Upper lobe of left lung (tissue), 4 donors: ENCODE data around the gene DNAJC21.

Experiments
- EP300 ChIP-seq, 4 donors: sonication (generic); formaldehyde crosslinking; IDR thresholded peaks; one replicate each; pipeline ENCODE4 v1.5.1; 2017; ENCODE audit warnings: antibody characterized with exemption in 4 of 4, control low read depth in 2 of 4
- POLR2A ChIP-seq, 4 donors: fragments of 450-650 bp; IDR thresholded peaks; one replicate each; pipeline ENCODE4 v1.5.1; 2016 to 2017; ENCODE audit warnings: antibody characterized with exemption in 4 of 4, mild to moderate bottlenecking in 2 of 4
- TF ChIP-seq, protein P1 (sequence below), 6 experiments: fragments of 450-650 bp in 4 of 6; fragments of 200-600 bp in 2 of 6; sonication (generic) in 2 of 6; IDR thresholded peaks; one replicate each; pipeline ENCODE4 v1.5.1; 2016 to 2019; ENCODE audit warnings: antibody characterized with exemption in 6 of 6

- TF ChIP-seq, protein P1, sequence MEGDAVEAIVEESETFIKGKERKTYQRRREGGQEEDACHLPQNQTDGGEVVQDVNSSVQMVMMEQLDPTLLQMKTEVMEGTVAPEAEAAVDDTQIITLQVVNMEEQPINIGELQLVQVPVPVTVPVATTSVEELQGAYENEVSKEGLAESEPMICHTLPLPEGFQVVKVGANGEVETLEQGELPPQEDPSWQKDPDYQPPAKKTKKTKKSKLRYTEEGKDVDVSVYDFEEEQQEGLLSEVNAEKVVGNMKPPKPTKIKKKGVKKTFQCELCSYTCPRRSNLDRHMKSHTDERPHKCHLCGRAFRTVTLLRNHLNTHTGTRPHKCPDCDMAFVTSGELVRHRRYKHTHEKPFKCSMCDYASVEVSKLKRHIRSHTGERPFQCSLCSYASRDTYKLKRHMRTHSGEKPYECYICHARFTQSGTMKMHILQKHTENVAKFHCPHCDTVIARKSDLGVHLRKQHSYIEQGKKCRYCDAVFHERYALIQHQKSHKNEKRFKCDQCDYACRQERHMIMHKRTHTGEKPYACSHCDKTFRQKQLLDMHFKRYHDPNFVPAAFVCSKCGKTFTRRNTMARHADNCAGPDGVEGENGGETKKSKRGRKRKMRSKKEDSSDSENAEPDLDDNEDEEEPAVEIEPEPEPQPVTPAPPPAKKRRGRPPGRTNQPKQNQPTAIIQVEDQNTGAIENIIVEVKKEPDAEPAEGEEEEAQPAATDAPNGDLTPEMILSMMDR (IDR thresholded peaks at IDR 0.05) = no peak
- TF ChIP-seq POLR2A (IDR thresholded peaks at IDR 0.05) (no peak), EP300 (IDR thresholded peaks at IDR 0.05) (no peak)
Measured at GRCh38 chr5:34968258-34968657, 38.9 kb downstream of the DNAJC21 start.
